ENCODE data around the gene SKIC3.

The SKIC3 gene

DNA sequence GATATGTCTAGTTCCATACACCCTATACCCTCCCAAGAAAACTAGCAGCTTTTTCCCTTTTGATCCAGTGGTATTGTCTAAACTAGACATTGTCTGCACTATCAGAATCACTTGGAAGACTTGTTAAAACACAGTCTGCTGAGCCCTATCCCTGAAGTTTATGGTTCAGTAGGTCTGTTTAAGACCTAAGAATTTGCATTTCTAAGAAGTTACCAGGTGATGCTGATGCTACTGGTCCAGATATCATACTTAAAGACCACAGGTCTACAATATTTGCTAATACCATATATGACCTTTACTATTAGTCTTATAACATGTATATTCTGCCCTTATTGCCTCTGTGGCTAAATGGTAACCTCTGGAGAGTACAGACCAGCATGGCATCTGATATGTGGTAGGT lies 23.3 kb downstream of the SKIC3 start:
- no peak for DNase-seq (ENCODE audit: low read depth)

- DNase-seq (ENCODE audit: low read depth) = no peak
Measured at GRCh38 chr5:95530416-95530815, 24.4 kb downstream of the SKIC3 start.

DNA sequence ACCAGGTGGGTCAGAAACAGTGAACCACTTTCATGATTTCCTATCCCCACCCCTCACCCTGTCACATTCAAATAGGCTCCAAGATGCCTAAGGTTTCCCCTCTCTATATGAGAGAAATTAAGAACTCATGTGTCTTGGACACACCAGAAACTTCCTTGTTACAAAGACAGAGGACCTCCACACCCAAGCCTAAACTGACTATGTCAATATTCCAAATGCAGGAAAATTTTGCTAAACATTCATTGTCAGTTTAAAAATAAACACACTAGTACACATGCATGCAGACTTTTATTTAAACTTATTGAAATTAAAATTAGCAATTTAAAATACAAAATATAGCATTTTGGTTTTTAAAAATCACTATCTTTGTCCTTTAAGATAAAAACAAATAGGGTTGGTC lies 26.2 kb downstream of the SKIC3 start:
- DNase-seq (ENCODE audit: low read depth) = no peak

DNA sequence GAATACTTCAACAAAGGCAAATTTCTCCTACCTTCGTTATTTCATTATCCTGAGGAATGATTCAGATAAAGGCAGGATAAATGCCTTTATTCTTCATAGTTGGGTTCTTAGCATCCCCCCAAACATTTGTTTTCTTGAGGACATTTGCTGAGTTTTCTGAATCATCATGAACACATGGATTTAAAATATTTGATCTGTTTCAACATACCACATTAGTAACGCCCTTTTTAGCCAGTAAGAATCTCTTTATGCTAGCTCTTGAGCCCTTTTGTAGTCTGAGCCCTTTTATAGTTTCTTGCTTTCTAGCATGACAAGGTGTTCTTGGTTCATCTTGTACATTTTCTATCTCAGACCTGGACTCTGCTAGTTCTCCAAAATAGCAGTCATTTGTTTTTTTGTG lies 27.9 kb downstream of the SKIC3 start:
- DNase-seq (ENCODE audit: low read depth) = no peak

DNA sequence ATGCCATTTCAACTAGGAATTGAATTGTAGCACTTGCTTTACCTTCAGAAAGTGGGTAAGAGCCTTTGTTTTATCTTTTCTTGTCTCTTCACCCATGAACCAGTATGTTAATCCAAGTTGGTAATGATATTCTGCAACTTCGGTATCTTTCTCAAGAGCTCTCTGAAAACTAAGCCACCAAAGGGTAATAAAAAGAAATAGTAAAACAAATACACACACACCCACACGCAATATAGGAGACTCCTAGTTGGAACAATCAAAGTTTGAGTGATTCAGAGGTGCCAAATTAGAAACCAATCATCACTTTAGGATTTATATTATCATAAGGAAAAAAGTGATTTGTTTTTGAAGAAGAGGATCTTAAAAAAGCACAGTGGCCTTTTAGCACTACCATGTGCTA lies 30.4 kb downstream of the SKIC3 start:
- DNase-seq (ENCODE audit: low read depth) = no peak

GRCh38 chr5:95520206-95520605 lies 34.6 kb downstream of the SKIC3 start:
- no peak for DNase-seq (ENCODE audit: low read depth)

- no peak for DNase-seq (ENCODE audit: low read depth)
Measured at GRCh38 chr5:95519681-95520080, 35.1 kb downstream of the SKIC3 start.

GRCh38 chr5:95519151-95519550 lies 35.6 kb downstream of the SKIC3 start:
- DNase-seq (ENCODE audit: low read depth) = no peak

DNA sequence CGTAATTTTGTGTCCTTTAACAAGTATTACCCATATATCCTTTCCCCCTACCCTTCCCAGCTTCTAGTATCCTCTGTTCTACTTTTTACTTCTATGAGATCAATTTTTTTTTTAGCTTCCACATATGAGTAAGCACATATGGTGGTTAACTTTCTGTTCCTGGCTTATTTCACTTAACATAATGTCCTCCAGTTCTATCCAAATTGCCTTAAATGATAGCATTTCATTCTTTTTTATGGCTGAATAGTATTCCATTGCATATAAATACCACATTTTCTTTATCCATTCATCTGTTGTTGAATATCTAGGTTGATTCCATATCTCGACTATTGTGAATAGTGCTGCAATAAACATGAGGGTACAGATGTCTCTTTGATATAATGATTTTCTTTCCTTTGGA lies 36.4 kb downstream of the SKIC3 start:
- DNase-seq (ENCODE audit: low read depth) = no peak

GRCh38 chr5:95511606-95512005 lies 43.2 kb downstream of the SKIC3 start:
- DNase-seq (ENCODE audit: low read depth) = no peak

GRCh38 chr5:95508550-95508949 lies 46.2 kb downstream of the SKIC3 start:
- no peak for DNase-seq (ENCODE audit: low read depth)
